Neural cell (in vitro differentiated cells): Measurements from ENCODE around the gene PUS7. TPM values are rescaled to one million over a fixed set of nuclear protein-coding genes. Genes with fewer than 3 reads are reported as not detected.

Experiments
- H2AFZ ChIP-seq: fragments of 200-600, 300-800 bp; sonication (generic), shearing (Covaris generic); 2 replicates; pipeline ENCODE4 v1.6.0; 2014; ENCODE audit warnings: low read depth, mild to moderate bottlenecking, antibody characterized with exemption, low read length, moderate library complexity
- H3F3A ChIP-seq: fragments of 200-600 bp; shearing (Covaris generic); 2 replicates; pipeline ENCODE4 v1.6.1; 2016; ENCODE audit warnings: mild to moderate bottlenecking, moderate library complexity, mixed read lengths, antibody characterized with exemption, low read length; ENCODE audit not compliant: insufficient read depth, poor library complexity, severe bottlenecking
- H3K27ac ChIP-seq: fragments of 200-600, 300-800 bp; sonication (generic), shearing (Covaris generic); 2 replicates; pipeline ENCODE4 v1.5.1; 2014; ENCODE audit warnings: mild to moderate bottlenecking, low read length, moderate library complexity
- H3K27me3 ChIP-seq: fragments of 300-800, 200-600 bp; sonication (generic), shearing (Covaris generic); 2 replicates; pipeline ENCODE4 v1.6.0; 2014; ENCODE audit warnings: mild to moderate bottlenecking, low read depth, low read length, moderate library complexity; ENCODE audit not compliant: insufficient read depth
- H3K36me3 ChIP-seq: fragments of 300-800, 200-600 bp; sonication (generic), shearing (Covaris generic); 2 replicates; pipeline ENCODE4 v1.5.1; 2014; ENCODE audit warnings: mild to moderate bottlenecking, antibody characterized with exemption, low read length, moderate library complexity; ENCODE audit not compliant: insufficient read depth
- H3K4me2 ChIP-seq: fragments of 300-800, 200-600 bp; sonication (generic), shearing (Covaris generic); 2 replicates; pipeline ENCODE4 v1.6.0; 2014; ENCODE audit warnings: mild to moderate bottlenecking, low read length
- H3K4me3 ChIP-seq: fragments of 300-800, 200-600 bp; sonication (generic), shearing (Covaris generic); 2 replicates; pipeline ENCODE4 v1.5.1; 2014; ENCODE audit warnings: mild to moderate bottlenecking, low read length, moderate library complexity
- H3K79me2 ChIP-seq: fragments of 200-600 bp; shearing (Covaris generic); replicated peaks from 2 replicates; pipeline ENCODE4 v1.6.0; 2014; ENCODE audit warnings: mild to moderate bottlenecking, low read length, moderate library complexity; ENCODE audit not compliant: insufficient read depth
- H3K9ac ChIP-seq: fragments of 300-800, 200-600 bp; sonication (generic), shearing (Covaris generic); 2 replicates; pipeline ENCODE4 v1.6.1; 2016; ENCODE audit warnings: mild to moderate bottlenecking, low read length, mixed read lengths
- H3K9me2 ChIP-seq: fragments of 200-600 bp; shearing (Covaris generic); 2 replicates; pipeline ENCODE4 v1.6.1; 2016; ENCODE audit warnings: mild to moderate bottlenecking, low read length, mixed read lengths; ENCODE audit not compliant: insufficient read depth
- H3K9me3 ChIP-seq: fragments of 200-600, 300-800 bp; sonication (generic), shearing (Covaris generic); 2 replicates; pipeline ENCODE4 v1.6.1; 2016; ENCODE audit warnings: mild to moderate bottlenecking, mixed run types, low read length, moderate library complexity, mixed read lengths
- H4K20me1 ChIP-seq: fragments of 200-600 bp; shearing (Covaris generic); 2 replicates; pipeline ENCODE4 v1.6.1; 2016; ENCODE audit warnings: mild to moderate bottlenecking, mixed run types; ENCODE audit not compliant: insufficient read depth
- CTCF ChIP-seq: fragments of 450-650 bp; IDR thresholded peaks from 2 replicates; pipeline ENCODE4 v1.5.1; 2014; ENCODE audit warnings: antibody characterized with exemption, mild to moderate bottlenecking, moderate library complexity; ENCODE audit not compliant: poor library complexity, severe bottlenecking
- EP300 ChIP-seq: fragments of 450-650 bp; conservative IDR thresholded peaks from 2 replicates; pipeline ENCODE4 v1.6.1; 2014; ENCODE audit warnings: antibody characterized with exemption, mild to moderate bottlenecking, moderate library complexity; ENCODE audit not compliant: poor library complexity, severe bottlenecking
- EZH2 ChIP-seq: fragments of 200-600, 300-800 bp; shearing (Covaris generic), sonication (generic); IDR thresholded peaks from 2 replicates; pipeline ENCODE4 v1.6.1; 2014; ENCODE audit warnings: antibody characterized with exemption, low read length, borderline replicate concordance, mild to moderate bottlenecking; ENCODE audit not compliant: insufficient read depth, poor library complexity, severe bottlenecking
- MXI1 ChIP-seq: fragments of 450-650 bp; conservative IDR thresholded peaks from 2 replicates; pipeline ENCODE4 v1.6.1; 2014; ENCODE audit warnings: antibody characterized with exemption, mild to moderate bottlenecking; ENCODE audit not compliant: poor library complexity, severe bottlenecking
- POLR2AphosphoS5 ChIP-seq: IDR thresholded peaks from 2 replicates; pipeline ENCODE4 v1.6.1; 2012
- RAD21 ChIP-seq: fragments of 450-650 bp; conservative IDR thresholded peaks from 2 replicates; pipeline ENCODE4 v1.6.1; 2014; ENCODE audit warnings: antibody characterized with exemption, mild to moderate bottlenecking, moderate library complexity
- SMC3 ChIP-seq: fragments of 450-650 bp; conservative IDR thresholded peaks from 2 replicates; pipeline ENCODE4 v1.6.1; 2014; ENCODE audit warnings: antibody characterized with exemption, mild to moderate bottlenecking, moderate library complexity; ENCODE audit not compliant: poor library complexity
- TAF1 ChIP-seq: IDR thresholded peaks from 2 replicates; pipeline ENCODE4 v1.6.1; 2012; ENCODE audit warnings: low read depth
- polyA plus RNA-seq: library from polyadenylated mRNA; depleted of rRNA; stranded (reverse); fragments of >200 nt; gene quantifications from 2 replicates; pipeline ENCODE4 v1.2.3, GENCODE V29; 2014
- TF ChIP-seq, protein P1 (sequence below): IDR thresholded peaks from 2 replicates; pipeline ENCODE4 v1.6.1; 2012; ENCODE audit warnings: borderline replicate concordance

PUS7 gene
- polyA plus RNA-seq, 1 donor from 2014 or later: 7.5 TPM

DNA sequence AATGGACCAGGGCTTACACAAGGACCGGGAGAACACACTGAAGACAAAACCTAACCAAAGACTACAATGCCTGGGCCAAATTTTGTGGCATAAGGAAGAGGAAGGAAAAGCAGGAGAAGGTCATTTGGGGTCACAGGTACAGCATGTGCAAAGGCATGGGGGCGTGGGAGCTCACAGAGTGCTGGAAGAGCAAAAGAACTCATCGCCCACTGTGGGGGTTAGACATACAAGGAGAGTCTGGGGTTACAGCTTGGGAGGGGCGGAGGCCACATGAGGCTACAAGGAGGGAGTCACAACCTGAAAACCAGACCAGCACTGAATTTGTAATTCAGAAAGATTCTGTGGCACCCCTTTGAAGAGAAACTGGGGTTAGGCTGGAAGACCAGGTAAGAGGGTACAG, 9.7 kb downstream of the PUS7 start:
- no peaks in the 10 kb centered on the region for H3K79me2 ChIP-seq
- no peak overlapping the region for H3K4me2 ChIP-seq
- no peaks in the 10 kb centered on the region for H4K20me1 ChIP-seq
- no peak overlapping the region for H3K9ac ChIP-seq
- no peaks in the 10 kb centered on the region for H3K9me2 ChIP-seq
- TF ChIP-seq CTCF (no peak), POLR2AphosphoS5 (no peak), MXI1 (no peak), EP300 (no peak), EZH2 (no peak), TAF1 (no peak), RAD21 (no peak), SMC3 (no peak)
- TF ChIP-seq, protein P1, sequence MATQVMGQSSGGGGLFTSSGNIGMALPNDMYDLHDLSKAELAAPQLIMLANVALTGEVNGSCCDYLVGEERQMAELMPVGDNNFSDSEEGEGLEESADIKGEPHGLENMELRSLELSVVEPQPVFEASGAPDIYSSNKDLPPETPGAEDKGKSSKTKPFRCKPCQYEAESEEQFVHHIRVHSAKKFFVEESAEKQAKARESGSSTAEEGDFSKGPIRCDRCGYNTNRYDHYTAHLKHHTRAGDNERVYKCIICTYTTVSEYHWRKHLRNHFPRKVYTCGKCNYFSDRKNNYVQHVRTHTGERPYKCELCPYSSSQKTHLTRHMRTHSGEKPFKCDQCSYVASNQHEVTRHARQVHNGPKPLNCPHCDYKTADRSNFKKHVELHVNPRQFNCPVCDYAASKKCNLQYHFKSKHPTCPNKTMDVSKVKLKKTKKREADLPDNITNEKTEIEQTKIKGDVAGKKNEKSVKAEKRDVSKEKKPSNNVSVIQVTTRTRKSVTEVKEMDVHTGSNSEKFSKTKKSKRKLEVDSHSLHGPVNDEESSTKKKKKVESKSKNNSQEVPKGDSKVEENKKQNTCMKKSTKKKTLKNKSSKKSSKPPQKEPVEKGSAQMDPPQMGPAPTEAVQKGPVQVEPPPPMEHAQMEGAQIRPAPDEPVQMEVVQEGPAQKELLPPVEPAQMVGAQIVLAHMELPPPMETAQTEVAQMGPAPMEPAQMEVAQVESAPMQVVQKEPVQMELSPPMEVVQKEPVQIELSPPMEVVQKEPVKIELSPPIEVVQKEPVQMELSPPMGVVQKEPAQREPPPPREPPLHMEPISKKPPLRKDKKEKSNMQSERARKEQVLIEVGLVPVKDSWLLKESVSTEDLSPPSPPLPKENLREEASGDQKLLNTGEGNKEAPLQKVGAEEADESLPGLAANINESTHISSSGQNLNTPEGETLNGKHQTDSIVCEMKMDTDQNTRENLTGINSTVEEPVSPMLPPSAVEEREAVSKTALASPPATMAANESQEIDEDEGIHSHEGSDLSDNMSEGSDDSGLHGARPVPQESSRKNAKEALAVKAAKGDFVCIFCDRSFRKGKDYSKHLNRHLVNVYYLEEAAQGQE: no peak
- no peaks in the 10 kb centered on the region for H3K27me3 ChIP-seq
- H3K9me3 ChIP-seq: no peaks in the 10 kb centered on the region
- H3F3A ChIP-seq: no peaks in the 10 kb centered on the region
- no peak overlapping the region for H2AFZ ChIP-seq
- no peaks in the 10 kb centered on the region for H3K36me3 ChIP-seq
- H3K27ac ChIP-seq: no peak overlapping the region
- H3K4me3 ChIP-seq: no peak overlapping the region

GRCh38 chr7:105502173-105502572, 19.9 kb downstream of the PUS7 start:
- no peak overlapping the region for H3K27ac ChIP-seq

More at GRCh38 chr7:105502173-105502572, 19.9 kb downstream of the PUS7 start:
- no peak overlapping the region for H3K4me3 ChIP-seq
- H3K27me3 ChIP-seq: no peaks in the 10 kb centered on the region
- H3K4me2 ChIP-seq: no peak overlapping the region
- TF ChIP-seq RAD21: no peak
- no peak for TF ChIP-seq EP300
- no peak for TF ChIP-seq TAF1
- no peak for TF ChIP-seq EZH2
- no peak for TF ChIP-seq CTCF
- no peaks in the 10 kb centered on the region for H4K20me1 ChIP-seq
- H3K79me2 ChIP-seq: no peaks in the 10 kb centered on the region
- H2AFZ ChIP-seq: no peak overlapping the region
- H3F3A ChIP-seq: no peaks in the 10 kb centered on the region
- no peak overlapping the region for H3K9ac ChIP-seq
- no peaks in the 10 kb centered on the region for H3K36me3 ChIP-seq
- H3K9me2 ChIP-seq: no peaks in the 10 kb centered on the region
- no peaks in the 10 kb centered on the region for H3K9me3 ChIP-seq
